DMS 273 (cell line): Measurements from ENCODE around the gene HDAC4.

Source experiments
- DNase-seq: peaks from one replicate; lab custom pipeline; 2025; ENCODE audit not compliant: unreplicated experiment; lab: John Stamatoyannopoulos, UW

Gene HDAC4

GRCh38 chr2:239022437-239023260 lies 378.2 kb downstream of the HDAC4 start:
- no peak for DNase-seq

DNA sequence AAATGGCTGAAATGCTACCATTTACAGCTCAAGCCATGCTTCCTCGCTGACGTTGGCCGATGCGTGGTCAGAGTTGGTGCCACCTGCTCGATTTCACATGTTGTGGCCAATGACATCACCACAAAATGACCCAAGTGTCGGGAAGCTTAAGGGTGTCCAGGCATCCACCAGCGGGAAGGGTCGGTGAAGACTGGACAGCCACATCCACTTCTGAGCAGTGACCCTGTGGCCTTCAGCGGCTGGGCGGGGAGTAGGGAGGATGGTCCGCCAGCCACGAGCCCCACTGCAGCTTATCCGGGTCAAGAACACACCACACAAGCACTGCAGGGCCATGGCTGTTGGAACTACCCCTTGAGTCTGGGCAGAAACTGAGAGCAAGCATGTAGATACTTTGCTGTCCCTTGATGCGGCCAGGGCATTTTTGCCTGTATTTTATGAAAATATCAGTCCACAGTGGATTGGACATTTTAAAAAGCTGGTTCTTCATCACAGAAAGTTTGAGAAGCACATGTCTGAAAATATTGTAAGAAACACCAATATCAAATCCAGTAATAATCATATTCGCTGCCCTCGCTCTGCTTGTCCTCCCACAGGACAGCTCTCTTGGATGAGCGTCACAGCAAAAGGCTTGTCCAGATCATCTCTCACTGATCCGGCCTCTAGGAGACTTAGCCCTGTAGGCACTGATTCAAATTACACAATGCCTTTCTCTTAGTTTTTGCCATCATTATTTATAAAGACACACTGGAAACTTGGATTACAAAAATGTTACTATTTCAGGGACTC lies 379.0 kb downstream of the HDAC4 start:
- no peak for DNase-seq

- DNase-seq: no peak
Measured at GRCh38 chr2:239021224-239021623, 379.6 kb downstream of the HDAC4 start.

DNA sequence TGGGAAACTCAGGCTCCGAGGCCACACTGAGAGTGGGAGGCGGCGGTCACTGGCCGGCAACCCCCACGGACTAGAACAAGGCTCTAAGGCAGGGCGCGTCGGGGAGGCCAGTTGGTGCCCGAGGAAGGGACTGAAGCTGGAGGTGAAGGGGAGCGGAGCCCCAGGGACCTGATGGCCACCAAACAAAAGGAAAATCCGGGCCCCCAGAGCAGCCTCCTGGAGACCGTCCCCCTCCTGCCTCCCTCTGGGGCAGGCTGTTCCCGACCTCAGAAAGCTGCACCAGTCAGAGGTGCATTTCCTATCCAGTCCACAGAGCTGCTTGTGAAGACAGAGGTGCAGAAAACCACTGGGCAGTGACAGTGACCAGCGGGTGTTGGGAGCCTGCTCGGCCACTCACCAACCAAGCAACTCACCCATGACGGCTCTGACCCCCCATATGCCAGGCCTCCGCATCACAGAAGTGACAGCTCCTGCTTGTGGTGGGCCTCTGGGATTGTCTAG lies 380.2 kb downstream of the HDAC4 start:
- DNase-seq: no peak

- DNase-seq: no peak
Measured at GRCh38 chr2:239019183-239019581, 381.6 kb downstream of the HDAC4 start.

GRCh38 chr2:239018271-239019182 lies 382.3 kb downstream of the HDAC4 start:
- no peak for DNase-seq

DNA sequence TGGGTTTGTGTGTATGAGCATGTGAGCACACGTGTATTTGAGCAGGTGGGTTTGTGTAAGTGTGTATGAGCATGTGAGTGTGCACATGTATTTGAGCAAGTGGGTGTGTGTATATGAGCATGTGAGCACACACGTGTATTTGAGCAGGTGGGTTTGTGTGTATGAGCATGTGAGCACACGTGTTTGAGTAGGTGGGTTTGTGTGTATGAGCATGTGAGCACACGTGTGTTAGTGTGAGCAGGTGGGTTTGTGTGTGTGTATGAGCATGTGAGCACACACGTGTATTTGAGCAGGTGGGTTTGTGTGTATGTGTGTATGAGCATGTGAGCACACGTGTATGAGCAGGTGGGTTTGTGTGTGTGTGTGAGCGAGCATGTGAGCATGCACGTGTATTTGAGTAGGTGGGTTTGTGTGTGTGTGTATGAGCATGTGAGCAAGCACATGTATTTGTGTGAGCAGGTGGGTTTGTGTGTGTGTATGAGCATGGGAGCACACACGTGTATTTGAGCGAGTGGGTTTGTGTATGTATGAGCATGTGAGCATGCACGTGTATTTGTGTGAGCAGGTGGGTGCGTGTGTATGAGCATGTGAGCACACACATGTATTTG lies 383.2 kb downstream of the HDAC4 start:
- no peak for DNase-seq

GRCh38 chr2:239015901-239016675 lies 384.7 kb downstream of the HDAC4 start:
- no peak for DNase-seq

DNA sequence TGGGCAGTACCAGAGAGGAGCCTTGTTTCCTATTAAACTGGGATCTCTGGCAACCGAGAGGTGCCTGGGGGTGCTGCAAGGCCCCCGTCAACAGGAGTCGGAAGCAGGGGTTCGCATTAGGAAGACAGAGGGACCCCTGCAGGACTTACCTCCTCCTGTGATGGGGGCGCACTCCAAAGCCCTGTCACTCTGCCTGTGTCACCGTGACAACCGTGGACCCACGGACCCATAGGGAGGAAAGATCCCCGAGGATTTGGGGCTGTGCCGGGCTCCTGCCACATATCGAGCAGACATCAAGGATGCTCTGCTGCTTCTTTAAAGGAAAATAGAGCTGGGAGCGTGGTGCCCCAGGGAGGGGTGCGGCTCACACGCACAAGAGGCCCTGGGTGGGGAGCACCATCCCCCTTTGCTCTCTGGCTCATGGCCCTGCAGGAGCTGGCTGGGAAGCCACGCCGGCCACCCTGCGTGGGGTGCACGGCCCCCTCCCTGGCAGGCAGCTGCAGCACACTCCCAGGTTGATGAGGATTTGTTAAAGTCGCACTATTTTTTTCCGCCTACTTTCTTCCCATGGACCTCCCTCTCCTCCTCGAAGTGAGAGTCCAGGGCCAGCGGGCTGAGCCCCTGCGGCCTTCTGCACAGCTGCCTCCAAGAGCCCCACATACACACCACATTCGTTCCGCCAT lies 385.5 kb downstream of the HDAC4 start:
- DNase-seq: no peak

- no peak for DNase-seq
Measured at GRCh38 chr2:239014458-239015217, 386.2 kb downstream of the HDAC4 start.

GRCh38 chr2:239013678-239013976 lies 387.2 kb downstream of the HDAC4 start:
- DNase-seq: no peak

- no peak for DNase-seq
Measured at GRCh38 chr2:239012936-239013677, 387.7 kb downstream of the HDAC4 start.

DNA sequence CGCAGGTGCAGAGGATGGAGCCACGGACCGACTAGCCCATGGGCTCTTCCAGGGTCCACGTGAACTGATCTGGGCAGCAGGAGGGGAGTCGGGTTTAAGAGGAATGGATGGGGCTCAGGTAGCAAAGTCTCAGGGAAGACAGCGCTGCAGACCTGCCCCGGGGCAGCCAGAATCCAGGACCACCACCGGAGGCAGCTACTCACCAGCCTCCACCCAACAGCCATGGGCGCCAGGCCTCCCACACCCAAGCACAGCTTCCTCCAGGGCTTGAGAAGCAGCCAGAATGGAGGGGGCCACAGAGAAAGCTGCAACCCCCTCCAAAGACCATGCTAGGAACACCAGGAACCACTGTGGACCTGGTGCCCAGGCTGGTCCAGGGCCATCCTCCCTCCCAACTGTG lies 388.6 kb downstream of the HDAC4 start:
- DNase-seq: no peak

- DNase-seq: no peak
Measured at GRCh38 chr2:239009589-239009961, 391.2 kb downstream of the HDAC4 start.

DNA sequence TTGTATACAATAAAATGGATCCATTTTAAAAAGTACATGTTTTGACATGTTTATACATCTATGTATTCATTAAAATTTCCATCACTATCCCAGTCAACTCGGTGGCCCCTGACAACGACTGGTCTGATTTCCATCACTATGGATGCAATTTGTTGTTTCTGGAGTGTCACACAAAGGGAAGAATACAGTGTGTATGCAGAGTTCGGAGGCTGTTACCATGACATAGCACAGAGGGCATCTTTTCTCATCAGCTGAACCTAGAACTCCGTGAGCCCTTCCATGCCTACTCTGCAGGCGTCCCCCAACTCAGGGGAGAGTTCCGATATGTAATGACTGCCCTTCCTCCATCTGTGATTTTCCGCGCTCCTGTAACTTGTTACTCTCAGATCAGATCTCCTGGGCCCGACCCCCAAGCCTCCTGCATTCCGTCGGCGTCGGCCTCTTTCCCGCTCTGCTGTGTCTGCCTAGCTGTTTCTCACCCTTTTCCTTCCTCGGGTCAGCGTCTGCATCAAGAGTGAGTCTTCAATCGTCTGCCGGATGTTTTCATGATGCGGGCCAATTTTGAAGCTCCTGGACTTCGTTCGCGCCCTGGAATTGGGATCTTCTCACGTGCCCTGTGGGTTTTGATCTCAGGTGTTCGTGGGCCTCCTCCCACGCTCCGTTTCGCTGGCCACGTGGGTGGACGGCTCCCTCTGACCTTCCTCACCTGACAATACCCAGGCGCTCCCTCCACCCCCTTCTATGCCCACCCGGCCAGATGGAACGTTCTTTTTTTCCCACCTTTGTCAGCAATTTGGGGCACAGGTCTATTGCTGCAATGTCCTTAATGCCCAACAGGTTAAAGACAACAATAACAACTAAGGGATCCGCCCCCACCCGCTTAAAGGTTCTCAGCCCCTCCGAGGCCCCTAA lies 391.9 kb downstream of the HDAC4 start:
- no peak for DNase-seq

GRCh38 chr2:239008004-239008403 lies 392.8 kb downstream of the HDAC4 start:
- no peak for DNase-seq

GRCh38 chr2:239006622-239007285 lies 394.1 kb downstream of the HDAC4 start:
- no peak for DNase-seq
